GM04504 (cell line): ENCODE results near the gene UNC5B.
"Not testable (repeated sequence)": the region's sequence is repeated elsewhere in the genome, so short reads cannot be mapped to it uniquely, and the experiment has no call there.

Source experiments
- DNase-seq: peaks from one replicate; pipeline ENCODE4 v3.0.0-alpha.2; 2012; ENCODE audit warnings: low read depth

The UNC5B gene

GRCh38 chr10:71267508-71268240 is 55.3 kb downstream of the UNC5B start:
- DNase-seq, result no peak

DNA sequence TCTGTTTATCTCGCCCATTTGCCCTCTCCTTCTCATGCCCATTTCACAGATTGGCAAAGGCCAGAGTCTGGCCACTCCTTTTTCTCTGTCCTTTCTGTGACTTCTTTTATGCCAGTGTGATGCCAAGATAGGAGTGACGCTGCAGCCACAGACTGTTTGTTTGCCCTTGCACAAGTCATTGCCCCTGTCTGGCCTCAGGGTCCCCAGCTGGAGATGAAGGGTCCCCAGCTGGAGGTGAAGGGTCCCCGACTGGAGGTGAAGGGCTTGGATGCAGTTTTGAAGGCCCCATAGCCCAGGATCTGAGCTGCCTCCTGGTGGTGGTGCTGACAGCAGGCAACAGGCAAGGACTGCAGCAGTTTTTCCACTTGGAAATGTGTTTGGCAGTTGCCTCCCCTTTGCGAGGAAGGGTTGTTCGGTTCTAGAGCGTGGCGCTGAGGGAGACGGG is 55.9 kb downstream of the UNC5B start:
- no peak for DNase-seq

DNA sequence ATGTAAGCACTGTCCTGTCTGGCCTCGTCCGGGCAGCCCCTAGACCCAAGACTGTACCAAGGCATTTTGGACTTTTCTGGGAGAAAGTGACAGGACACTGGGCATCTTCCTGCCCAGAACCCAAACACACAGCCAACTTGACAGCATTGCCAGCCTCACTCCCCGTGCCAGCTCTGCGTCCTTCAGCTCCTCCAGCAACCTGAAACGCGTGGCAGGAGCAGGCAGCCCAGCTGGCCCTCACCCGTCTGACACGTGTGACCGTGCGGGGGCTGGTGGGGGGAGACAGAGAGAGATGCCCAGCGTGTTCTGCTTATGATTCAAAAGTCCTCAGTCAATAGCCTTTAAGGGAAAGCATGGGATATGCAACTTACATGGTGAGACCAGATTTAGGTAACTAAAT is 56.4 kb downstream of the UNC5B start:
- no peak for DNase-seq

DNA sequence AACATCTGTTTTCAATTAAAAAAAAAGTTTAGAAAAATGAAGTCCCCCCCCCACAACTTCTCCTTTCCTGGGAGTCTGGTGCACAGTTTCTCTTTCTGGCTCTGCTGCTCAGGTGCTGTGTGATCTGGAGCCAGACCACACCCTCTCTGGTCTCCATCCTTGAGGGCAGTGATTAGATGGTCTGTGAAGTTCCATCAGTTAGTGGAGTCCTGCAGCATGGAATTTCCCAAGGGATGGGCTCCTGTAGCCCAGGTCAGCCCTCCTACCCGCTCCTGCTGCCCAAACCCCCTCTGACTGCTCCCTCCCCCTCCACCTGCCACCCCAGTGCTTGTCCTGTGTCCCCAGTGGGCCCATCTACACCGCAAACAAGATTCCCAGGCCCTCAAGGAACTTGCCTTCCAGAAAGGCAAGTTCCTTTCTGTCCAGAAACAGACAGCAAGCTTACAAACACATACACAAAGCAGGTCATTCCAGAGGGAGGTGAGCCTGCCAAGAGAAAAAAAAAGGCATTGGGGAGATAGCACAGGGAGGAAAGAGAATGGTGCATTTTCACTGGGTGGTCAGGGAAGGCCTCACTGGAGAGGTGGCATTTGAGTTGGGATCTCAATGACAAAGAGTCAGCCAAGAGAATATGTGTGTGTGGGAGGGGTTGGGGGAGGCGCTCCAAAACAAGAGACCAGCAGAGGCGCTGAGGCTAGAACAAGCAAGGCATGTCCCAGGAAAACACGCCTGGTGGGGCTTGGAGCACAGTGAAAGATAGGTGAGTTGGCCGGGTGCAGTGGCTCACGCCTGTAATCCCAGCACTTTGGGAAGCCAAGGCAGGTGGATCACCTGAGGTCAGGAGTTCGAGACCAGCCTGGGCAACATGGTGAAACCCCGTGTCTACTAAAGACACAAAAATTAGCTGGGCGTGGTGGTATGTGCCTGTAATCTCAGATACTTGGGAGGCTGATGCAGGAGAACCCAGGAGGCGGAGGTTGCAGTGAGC is 57.2 kb downstream of the UNC5B start:
- DNase-seq, result no peak

DNA sequence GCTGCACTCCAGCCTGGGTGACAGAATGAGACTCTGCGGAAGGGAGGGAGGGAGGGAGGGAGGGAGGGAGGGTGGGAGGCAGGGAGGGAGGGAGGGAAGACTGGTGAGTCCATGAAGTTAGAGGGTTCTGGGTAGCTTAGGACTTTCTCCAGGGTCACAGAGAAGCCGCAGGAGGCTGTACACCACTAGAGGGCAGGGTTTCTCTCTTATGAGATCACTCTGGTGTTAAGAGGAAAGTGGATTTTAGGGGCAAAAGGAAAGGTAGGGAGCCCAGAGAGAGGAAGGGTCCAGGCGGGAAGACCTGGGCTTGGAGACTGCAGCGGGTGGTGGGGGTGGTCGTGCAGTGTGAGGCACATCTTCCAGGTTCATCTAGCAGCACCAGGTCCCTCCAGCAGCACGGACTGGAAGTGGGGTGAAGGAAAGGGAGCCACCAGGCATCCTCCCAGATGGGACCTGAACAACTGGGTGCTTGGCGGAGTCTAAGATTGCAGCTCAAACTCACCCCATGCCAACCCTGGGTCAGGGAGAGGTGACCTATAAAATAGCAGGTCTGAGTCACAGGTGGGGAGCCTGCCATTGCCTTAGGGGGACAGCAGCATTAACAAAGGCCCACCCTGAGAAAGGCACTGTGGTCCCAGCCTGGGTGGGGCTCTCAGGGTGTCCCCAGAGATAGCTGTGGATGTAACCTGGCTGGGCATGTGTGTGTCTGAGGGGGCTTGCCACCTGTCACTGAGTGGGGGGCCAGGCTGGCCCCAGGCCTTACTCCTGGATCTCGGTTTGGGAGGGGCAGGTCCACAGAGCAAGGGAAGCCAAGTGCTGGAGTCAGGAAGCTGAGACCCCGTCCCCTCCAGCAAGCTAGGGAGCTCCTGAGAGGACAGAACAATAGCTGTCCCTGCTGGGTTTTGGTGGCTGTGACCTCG is 58.2 kb downstream of the UNC5B start:
- peak; percentile 73 for DNase-seq

DNA sequence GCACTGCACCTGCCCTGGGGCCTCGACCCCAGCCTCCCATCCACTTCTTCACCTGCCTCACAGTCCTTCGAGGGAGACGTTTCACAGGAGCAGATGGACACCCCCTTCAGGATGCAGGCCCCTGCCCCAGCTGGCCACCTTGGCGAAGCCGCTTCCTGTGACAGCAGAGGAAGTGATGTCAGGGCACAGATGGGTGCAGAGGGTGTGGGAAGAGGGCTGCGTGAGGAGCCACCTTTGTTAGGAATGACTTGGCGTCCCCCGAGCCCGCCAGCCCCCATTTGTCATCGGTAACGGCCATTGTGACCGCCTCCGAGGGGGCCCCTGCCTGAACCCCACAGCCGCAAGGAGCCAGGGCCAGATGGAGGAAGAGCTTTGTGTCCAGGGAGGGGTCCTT is 59.3 kb downstream of the UNC5B start:
- no peak for DNase-seq

- peak; percentile 68 for DNase-seq
These were observed 59.8 kb downstream of the UNC5B start for GRCh38 chr10:71272056-71272771.

GRCh38 chr10:71272974-71273373 is 60.6 kb downstream of the UNC5B start:
- DNase-seq, result not testable (repeated sequence)

- DNase-seq, result no peak
These were observed 61.1 kb downstream of the UNC5B start for GRCh38 chr10:71273506-71273905.

DNA sequence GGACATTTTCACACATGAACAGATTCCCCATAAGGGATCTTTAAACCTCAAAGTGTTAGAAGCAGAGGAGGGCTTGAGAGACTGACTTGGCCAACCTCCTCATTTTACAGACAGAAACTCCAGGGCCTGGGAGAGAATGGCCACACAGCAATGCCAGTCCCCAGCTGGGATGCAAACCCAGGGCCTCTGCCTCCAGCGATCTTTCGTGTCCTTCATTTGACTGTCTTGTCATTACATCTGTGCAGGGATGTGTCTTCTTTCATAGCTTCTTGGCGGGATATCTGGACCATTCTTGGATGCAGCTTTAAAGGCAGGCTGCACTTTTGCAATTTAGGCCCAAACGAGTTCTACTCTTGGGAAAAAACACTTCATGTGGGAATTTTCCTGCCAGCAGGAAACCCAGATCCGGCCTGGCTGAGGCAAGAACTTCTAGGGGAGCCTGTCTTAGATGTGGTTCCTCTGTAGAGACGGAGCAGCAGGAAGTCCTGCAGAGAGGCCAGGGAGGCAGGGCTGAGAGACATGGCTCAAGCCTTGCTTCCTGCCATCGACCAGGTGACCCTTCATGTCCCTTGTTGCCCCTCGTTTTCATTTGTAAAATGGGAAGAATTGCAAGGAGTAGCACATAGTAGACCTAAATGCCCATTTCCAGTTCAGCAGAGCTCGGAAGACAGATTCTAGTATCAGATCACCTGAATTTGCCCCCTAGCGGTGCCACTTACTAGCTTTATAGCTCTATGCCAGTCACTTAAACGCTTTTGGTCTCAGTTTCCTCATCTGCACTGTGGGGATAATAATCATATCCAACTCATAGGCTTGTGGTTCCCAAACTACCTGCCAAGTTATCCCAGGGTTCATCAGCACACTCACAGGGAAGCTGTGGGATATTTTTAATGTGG is 62.8 kb downstream of the UNC5B start:
- no peak for DNase-seq

DNA sequence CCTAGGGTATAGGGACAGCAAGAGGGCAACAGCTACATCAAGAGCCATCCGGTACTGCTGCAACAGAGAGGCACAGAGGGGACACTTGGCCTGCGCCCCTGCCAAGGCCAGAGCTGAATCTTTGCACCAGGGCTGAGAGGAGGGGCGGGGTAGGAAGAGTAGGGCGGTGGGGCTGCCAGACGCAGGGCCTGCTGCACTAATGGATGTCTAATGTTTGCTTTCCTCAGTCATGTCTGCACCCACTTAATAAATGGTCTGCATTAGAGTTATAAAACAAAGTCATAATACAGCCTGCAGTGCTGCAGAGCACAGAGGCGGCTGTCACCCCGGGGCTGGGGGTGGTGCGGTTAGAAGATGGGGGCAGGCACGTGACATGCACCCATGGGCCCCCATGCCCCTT is 64.5 kb downstream of the UNC5B start:
- DNase-seq, result no peak

GRCh38 chr10:71277914-71278665 is 65.7 kb downstream of the UNC5B start:
- no peak for DNase-seq

DNA sequence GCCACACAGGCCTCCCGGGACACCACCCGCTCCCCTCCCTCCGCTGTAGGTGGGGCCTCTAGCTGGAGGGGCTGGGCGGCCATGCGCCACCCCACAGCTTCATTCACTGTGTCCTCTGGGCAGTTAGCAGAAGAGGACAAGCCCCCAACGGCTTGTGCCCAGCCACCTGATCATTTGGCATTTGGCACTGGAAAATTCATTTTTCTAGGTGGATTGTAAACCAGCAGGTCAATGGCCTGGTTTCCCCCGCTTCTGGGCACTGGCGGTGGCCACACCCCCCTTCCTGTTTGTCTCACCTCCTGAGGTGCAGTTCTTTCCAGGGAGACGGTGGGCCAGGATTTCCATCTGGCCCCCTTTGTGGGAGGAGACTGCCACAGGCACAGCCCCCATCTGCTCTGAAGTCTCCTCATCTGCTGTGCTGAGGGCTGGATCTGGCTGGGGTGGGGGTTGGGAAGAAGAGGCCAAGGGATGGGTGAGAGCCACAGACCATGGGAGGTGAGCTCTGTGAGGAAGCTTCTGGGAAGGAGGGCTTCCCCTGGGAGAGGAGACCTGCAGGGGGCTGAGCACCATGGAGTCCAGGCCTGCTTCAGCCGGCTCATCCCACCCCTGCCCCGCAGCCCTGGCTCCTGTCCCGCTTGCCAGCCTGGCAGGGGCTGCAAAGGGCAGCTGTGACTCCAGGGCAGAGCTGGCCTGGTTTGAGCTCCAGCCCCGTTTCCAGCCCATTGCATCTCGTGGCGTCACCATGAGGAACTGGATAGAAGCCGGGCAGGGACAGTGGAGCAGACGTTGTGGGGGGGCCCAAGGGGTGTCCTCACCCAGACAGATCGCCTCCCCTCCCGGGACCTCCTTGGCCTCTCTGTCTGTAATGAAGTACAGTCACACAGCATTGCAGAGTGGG is 66.6 kb downstream of the UNC5B start:
- DNase-seq, result no peak

DNA sequence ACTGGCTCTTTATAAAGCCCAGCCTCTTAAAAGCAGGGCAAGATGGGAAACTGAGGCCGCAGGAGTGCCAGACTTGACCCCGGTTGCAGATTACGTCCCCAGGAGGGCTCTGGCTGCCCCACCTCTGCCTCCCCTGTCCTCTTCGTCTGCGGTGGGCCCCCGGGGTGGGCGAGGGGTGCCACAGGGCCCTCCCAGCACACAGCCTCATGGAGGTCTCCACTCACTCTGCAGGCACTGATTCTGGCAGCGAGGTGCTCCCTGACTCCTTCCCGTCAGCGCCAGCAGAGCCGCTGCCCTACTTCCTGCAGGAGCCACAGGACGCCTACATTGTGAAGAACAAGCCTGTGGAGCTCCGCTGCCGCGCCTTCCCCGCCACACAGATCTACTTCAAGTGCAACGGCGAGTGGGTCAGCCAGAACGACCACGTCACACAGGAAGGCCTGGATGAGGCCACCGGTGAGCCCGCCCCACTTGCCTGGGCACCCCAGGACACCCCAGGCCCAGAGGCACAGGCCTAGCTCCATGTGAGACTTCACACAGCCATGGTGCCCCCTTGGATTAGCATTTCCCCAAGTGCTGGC is 67.3 kb downstream of the UNC5B start:
- DNase-seq, result no peak

GRCh38 chr10:71280216-71280615 is 67.8 kb downstream of the UNC5B start:
- DNase-seq, result no peak

- DNase-seq, result no peak
These were observed 68.5 kb downstream of the UNC5B start for GRCh38 chr10:71280825-71281224.

- DNase-seq, result no peak
These were observed 69.4 kb downstream of the UNC5B start for GRCh38 chr10:71281646-71282322.

GRCh38 chr10:71282323-71282680 is 69.9 kb downstream of the UNC5B start:
- no peak for DNase-seq
